ENCODE data around the gene KEAP1.

KEAP1 gene

GRCh38 chr19:10439588-10439987 is 63.6 kb downstream of the KEAP1 start:
- DNase-seq: no peak

Data from DMS153 (cell line).